ENCODE measurements around the gene NUDT4. TPM values are rescaled to one million over a fixed set of nuclear protein-coding genes. Genes with fewer than 3 reads are reported as not detected.
"Not testable (repeated sequence)": the region's sequence is repeated elsewhere in the genome, so short reads cannot be mapped to it uniquely, and the experiment has no call there.

NUDT4 gene
- total RNA-seq, 1 experiment from 2014 or later: 30.2 TPM

DNA sequence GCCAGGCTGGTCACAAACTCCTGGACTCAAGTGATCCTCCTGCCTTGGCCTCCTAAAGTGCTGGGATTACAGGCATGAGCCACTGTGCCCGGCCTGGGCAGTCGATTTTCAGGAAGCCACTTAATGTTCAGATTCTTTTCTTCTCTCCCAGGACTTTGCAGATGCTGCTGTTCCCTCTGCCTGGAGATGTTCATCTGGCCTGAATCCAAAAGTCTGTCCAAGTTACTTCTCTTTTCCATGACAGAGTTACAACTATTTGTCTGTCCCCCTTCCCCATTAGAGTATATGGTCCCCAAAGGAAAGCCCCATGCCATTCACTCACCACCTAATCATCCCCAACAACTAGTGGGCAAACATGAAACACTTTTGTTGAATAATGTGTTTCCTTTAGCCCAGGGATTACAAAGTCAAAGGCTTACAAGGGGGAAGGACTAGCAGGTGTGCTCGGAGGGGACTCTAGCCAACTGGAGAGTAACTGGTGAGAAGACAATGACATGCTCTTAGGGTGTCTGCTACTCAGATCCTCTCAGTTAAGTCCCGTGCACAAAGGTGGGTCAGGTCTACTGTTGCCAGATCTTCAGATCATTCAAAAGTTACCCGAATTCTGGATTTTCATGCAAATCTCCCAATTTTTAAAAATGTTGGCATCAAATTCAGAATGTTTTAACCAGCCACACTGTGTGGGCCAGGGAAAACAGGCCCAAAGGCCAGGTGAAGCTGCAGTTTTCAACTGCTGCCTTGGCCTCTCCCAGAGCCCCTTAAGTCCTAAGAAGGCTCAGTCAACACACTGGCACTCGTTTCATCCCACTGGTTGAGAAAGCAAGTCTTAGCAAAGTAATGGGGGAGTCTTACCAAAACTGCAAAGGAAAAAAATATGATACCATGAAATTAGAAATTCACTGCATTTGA lies 29.6 kb downstream of the NUDT4 start:
- Histone ChIP-seq H3K9me2 (replicated peaks; ENCODE audit: low read length) (no peaks in the 10 kb centered on the region), H3K4me2 (ENCODE audit: low read length) (no peak overlapping the region), H3K27ac (ENCODE audit: low read length) (no peak overlapping the region), H3K4me3 (ENCODE audit: low read length) (no peak overlapping the region), H3K79me2 (ENCODE audit: low read length) (peaks cover 13% of the 10 kb centered on the region), H3K9ac (ENCODE audit: low read length) (no peak overlapping the region), H3K4me1 (ENCODE audit: insufficient read depth, low read length) (no peaks in the 10 kb centered on the region), H3K9me3 (ENCODE audit: low read length) (no peaks in the 10 kb centered on the region), H3F3A (ENCODE audit: low read length, unreplicated experiment) (no peaks in the 10 kb centered on the region), H4K20me1 (ENCODE audit: low read length) (peaks cover 8% of the 10 kb centered on the region; the same call in 1 of the 2 replicates), H2AFZ (ENCODE audit: low read length) (no peak overlapping the region), H3K27me3 (ENCODE audit: low read length) (no peaks in the 10 kb centered on the region), H3K36me3 (ENCODE audit: low read depth, low read length) (peaks cover 26% of the 10 kb centered on the region)
- TF ChIP-seq, protein P1, sequence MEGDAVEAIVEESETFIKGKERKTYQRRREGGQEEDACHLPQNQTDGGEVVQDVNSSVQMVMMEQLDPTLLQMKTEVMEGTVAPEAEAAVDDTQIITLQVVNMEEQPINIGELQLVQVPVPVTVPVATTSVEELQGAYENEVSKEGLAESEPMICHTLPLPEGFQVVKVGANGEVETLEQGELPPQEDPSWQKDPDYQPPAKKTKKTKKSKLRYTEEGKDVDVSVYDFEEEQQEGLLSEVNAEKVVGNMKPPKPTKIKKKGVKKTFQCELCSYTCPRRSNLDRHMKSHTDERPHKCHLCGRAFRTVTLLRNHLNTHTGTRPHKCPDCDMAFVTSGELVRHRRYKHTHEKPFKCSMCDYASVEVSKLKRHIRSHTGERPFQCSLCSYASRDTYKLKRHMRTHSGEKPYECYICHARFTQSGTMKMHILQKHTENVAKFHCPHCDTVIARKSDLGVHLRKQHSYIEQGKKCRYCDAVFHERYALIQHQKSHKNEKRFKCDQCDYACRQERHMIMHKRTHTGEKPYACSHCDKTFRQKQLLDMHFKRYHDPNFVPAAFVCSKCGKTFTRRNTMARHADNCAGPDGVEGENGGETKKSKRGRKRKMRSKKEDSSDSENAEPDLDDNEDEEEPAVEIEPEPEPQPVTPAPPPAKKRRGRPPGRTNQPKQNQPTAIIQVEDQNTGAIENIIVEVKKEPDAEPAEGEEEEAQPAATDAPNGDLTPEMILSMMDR (conservative IDR thresholded peaks at IDR 0.05; ENCODE audit: low read depth, low read length): no peak
- no peak for TF ChIP-seq EZH2phosphoT487 (IDR thresholded peaks at IDR 0.05; ENCODE audit: borderline replicate concordance, low read length)
- TF ChIP-seq EZH2 (IDR thresholded peaks at IDR 0.05; ENCODE audit: low read length, unreplicated experiment): no peak
- CTCF ChIA-PET: no interaction called here
- BruUV-seq (replicated peaks): no TSS peak
- intact Hi-C loops (cut with micrococcal nuclease): no loop called here
- no peak for DNase-seq
- POLR2A ChIA-PET (ENCODE audit: unreplicated experiment): no interaction called here
- ATAC-seq: no peak

DNA sequence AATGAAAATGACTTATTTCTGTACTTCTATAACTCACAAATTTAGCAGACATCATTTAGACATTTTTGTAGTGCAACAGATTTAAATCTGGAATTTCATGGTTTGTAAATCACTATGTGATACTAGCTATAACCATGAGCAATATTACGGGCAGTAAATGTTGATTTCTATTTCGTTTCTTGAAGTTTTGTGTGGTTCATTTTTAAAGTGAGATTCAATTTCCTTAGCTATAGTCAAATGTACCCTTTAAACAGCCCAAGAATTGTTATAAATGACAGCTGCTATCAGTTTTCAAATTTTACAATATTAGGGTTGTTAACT lies 30.2 kb downstream of the NUDT4 start:
- Histone ChIP-seq H4K20me1 (ENCODE audit: low read length) (peaks cover 10% of the 10 kb centered on the region; the same call in 1 of the 2 replicates), H3K9me3 (ENCODE audit: low read length) (no peaks in the 10 kb centered on the region), H3K9me2 (replicated peaks; ENCODE audit: low read length) (no peaks in the 10 kb centered on the region), H3K4me3 (ENCODE audit: low read length) (no peak overlapping the region), H3K27me3 (ENCODE audit: low read length) (no peaks in the 10 kb centered on the region), H2AFZ (ENCODE audit: low read length) (no peak overlapping the region), H3K9ac (ENCODE audit: low read length) (no peak overlapping the region), H3K27ac (ENCODE audit: low read length) (no peak overlapping the region), H3K79me2 (ENCODE audit: low read length) (peaks cover 17% of the 10 kb centered on the region), H3K4me2 (ENCODE audit: low read length) (no peak overlapping the region), H3K4me1 (ENCODE audit: insufficient read depth, low read length) (no peaks in the 10 kb centered on the region), H3F3A (ENCODE audit: low read length, unreplicated experiment) (no peaks in the 10 kb centered on the region), H3K36me3 (ENCODE audit: low read depth, low read length) (peaks cover 26% of the 10 kb centered on the region)
- ATAC-seq (no peak), DNase-seq (no peak)
- BruUV-seq (replicated peaks): no TSS peak
- TF ChIP-seq EZH2phosphoT487 (IDR thresholded peaks at IDR 0.05; ENCODE audit: borderline replicate concordance, low read length): no peak
- no peak for TF ChIP-seq EZH2 (IDR thresholded peaks at IDR 0.05; ENCODE audit: low read length, unreplicated experiment)
- POLR2A ChIA-PET (ENCODE audit: unreplicated experiment): no interaction called here
- CTCF ChIA-PET: no interaction called here
- intact Hi-C loops (cut with micrococcal nuclease): no loop called here

DNA sequence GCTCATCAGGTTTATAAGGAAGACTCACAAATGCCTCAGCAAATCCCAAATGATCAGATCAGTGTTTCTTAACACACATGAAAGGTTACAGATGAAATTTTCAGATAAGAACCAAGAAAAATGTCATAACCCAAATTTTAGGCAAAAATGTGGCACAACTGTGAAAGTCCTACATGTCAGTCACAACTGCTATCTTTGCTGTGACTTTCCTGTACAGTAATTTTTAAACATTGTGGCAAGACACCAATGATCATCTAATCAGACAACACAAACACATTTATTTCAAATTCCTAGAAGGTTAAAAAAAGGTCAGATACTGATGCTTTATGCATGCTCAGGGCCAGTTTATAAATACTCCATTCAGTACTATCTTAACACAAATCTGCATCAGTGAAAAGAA lies 31.1 kb downstream of the NUDT4 start:
- Histone ChIP-seq H2AFZ (ENCODE audit: low read length) (no peak overlapping the region), H3K4me2 (ENCODE audit: low read length) (no peak overlapping the region), H3K4me3 (ENCODE audit: low read length) (no peak overlapping the region), H3K27me3 (ENCODE audit: low read length) (no peaks in the 10 kb centered on the region), H3K79me2 (ENCODE audit: low read length) (peaks cover 26% of the 10 kb centered on the region), H4K20me1 (ENCODE audit: low read length) (peaks cover 19% of the 10 kb centered on the region), H3K27ac (ENCODE audit: low read length) (no peak overlapping the region), H3K9ac (ENCODE audit: low read length) (no peak overlapping the region), H3K4me1 (ENCODE audit: insufficient read depth, low read length) (no peaks in the 10 kb centered on the region), H3K36me3 (ENCODE audit: low read depth, low read length) (peaks cover 26% of the 10 kb centered on the region), H3F3A (ENCODE audit: low read length, unreplicated experiment) (no peaks in the 10 kb centered on the region), H3K9me3 (ENCODE audit: low read length) (no peaks in the 10 kb centered on the region), H3K9me2 (replicated peaks; ENCODE audit: low read length) (no peaks in the 10 kb centered on the region)
- ChIA-PET POLR2A (ENCODE audit: unreplicated experiment) (no interaction called here), CTCF (no interaction called here)
- ATAC-seq (no peak), DNase-seq (no peak)
- TF ChIP-seq, protein P1 (conservative IDR thresholded peaks at IDR 0.05; ENCODE audit: low read depth, low read length): no peak
- TF ChIP-seq EZH2 (IDR thresholded peaks at IDR 0.05; ENCODE audit: low read length, unreplicated experiment) (no peak), EZH2phosphoT487 (IDR thresholded peaks at IDR 0.05; ENCODE audit: borderline replicate concordance, low read length) (no peak)
- BruUV-seq (replicated peaks): no TSS peak
- intact Hi-C loops (cut with micrococcal nuclease): no loop called here

DNA sequence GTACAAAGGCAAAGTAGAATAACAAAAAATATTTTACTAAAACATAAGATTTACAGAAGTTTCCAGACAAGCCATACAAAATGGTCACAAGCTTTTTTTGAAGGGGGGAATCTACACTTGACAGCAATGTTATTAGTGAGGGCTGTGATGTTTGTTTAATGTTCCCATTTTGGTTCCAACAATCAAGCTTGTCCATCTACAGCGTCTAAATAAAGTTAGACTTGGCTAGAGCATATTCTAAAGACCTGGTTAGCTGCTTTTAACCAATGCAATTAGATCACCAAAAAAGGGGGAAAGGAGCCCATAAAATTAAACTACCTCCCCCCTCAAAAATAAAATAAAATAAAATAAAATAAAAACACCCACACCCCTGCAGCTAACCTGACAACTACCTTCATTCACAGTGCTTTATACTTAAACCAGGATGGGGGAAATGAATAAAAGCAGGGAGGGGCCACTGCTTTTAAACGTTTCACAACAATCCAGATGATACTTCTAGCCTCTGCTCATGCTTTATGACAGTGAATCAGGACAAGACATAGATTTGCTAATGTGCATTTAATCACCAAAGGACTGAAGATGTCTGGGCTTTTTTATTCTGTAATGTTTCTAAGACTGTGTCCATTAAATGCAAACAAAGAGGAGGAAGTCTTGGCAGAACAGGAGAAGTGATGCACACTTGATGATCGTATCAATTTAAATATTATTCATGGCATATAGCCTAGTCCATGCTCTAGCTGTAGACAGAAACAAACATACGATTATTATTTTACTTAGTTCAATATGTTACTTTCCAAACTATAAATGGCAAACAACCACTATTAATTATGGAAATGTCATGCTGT lies 31.8 kb downstream of the NUDT4 start:
- H3K4me3 ChIP-seq (ENCODE audit: low read length); H3K4me2 ChIP-seq (ENCODE audit: low read length); H3K9ac ChIP-seq (ENCODE audit: low read length); H3K27me3 ChIP-seq (ENCODE audit: low read length); POLR2A ChIA-PET (ENCODE audit: unreplicated experiment); H3K9me3 ChIP-seq (ENCODE audit: low read length); H3K9me2 ChIP-seq (replicated peaks; ENCODE audit: low read length); H3F3A ChIP-seq (ENCODE audit: low read length, unreplicated experiment); intact Hi-C loops (cut with micrococcal nuclease); H3K27ac ChIP-seq (ENCODE audit: low read length); H2AFZ ChIP-seq (ENCODE audit: low read length); CTCF ChIA-PET; H3K4me1 ChIP-seq (ENCODE audit: insufficient read depth, low read length): not testable (repeated sequence)
- Histone ChIP-seq H3K79me2 (ENCODE audit: low read length) (peaks cover 34% of the 10 kb centered on the region), H3K36me3 (ENCODE audit: low read depth, low read length) (peaks cover 26% of the 10 kb centered on the region), H4K20me1 (ENCODE audit: low read length) (peaks cover 20% of the 10 kb centered on the region)
- peak; percentile 52 for ATAC-seq
- DNase-seq: peak; percentile 35
- BruUV-seq (replicated peaks): TSS peak; percentile 39

Measured in PC-3 (cell line).